NCI-H1048 (cell line): ENCODE measurements around the gene PDPR.
"Not testable (repeated sequence)": the region's sequence is repeated elsewhere in the genome, so short reads cannot be mapped to it uniquely, and the experiment has no call there.

Experiments used
- DNase-seq: peaks from one replicate; lab custom pipeline; 2025; lab: John Stamatoyannopoulos, UW

Gene PDPR

GRCh38 chr16:70113982-70114826 is at the start of gene PDPR:
Gene PDPR, plus strand, starts transcription at chr16:70114332. Its CDS starts 6,161 bp downstream, at chr16:70120493.
- DNase-seq, result peak; percentile 49

- not testable (repeated sequence) for DNase-seq
Observed at GRCh38 chr16:70064841-70065370, 49.2 kb upstream of the PDPR start.

GRCh38 chr16:70065376-70065745 is 48.8 kb upstream of the PDPR start:
- DNase-seq, result not testable (repeated sequence)

GRCh38 chr16:70065746-70066658 is 48.1 kb upstream of the PDPR start:
- peak; percentile 57 for DNase-seq

GRCh38 chr16:70066751-70067150 is 47.4 kb upstream of the PDPR start:
- not testable (repeated sequence) for DNase-seq

GRCh38 chr16:70079081-70079480 is 35.1 kb upstream of the PDPR start:
- not testable (repeated sequence) for DNase-seq

- not testable (repeated sequence) for DNase-seq
Observed at GRCh38 chr16:70081219-70081618, 32.9 kb upstream of the PDPR start.

- DNase-seq, result not testable (repeated sequence)
Observed at GRCh38 chr16:70083931-70084330, 30.2 kb upstream of the PDPR start.

- DNase-seq, result not testable (repeated sequence)
Observed at GRCh38 chr16:70088160-70088559, 26.0 kb upstream of the PDPR start.

- DNase-seq, result not testable (repeated sequence)
Observed at GRCh38 chr16:70088877-70089276, 25.3 kb upstream of the PDPR start.

- not testable (repeated sequence) for DNase-seq
Observed at GRCh38 chr16:70089289-70089688, 24.8 kb upstream of the PDPR start.

- DNase-seq, result not testable (repeated sequence)
Observed at GRCh38 chr16:70091104-70091503, 23.0 kb upstream of the PDPR start.

- not testable (repeated sequence) for DNase-seq
Observed at GRCh38 chr16:70094096-70094495, 20.0 kb upstream of the PDPR start.

GRCh38 chr16:70109583-70110279 is 4.4 kb upstream of the PDPR start:
- not testable (repeated sequence) for DNase-seq

GRCh38 chr16:70112162-70112561 is 2.0 kb upstream of the PDPR start:
- not testable (repeated sequence) for DNase-seq

GRCh38 chr16:70113599-70113981 is 542 bp upstream of the PDPR start:
- DNase-seq, result not testable (repeated sequence)

GRCh38 chr16:70118354-70118753 is 4.2 kb downstream of the PDPR start:
- DNase-seq, result not testable (repeated sequence)

- DNase-seq, result not testable (repeated sequence)
Observed at GRCh38 chr16:70118776-70119175, 4.6 kb downstream of the PDPR start.

GRCh38 chr16:70120398-70120797 is 6.3 kb downstream of the PDPR start:
- not testable (repeated sequence) for DNase-seq

GRCh38 chr16:70123822-70124221 is 9.7 kb downstream of the PDPR start:
- DNase-seq, result not testable (repeated sequence)

GRCh38 chr16:70126226-70126625 is 12.1 kb downstream of the PDPR start:
- not testable (repeated sequence) for DNase-seq

- not testable (repeated sequence) for DNase-seq
Observed at GRCh38 chr16:70127706-70128105, 13.6 kb downstream of the PDPR start.
